Epithelial cell of esophagus (primary cell): ENCODE results near the gene SSRP1.
"Not testable (repeated sequence)": the region's sequence is repeated elsewhere in the genome, so short reads cannot be mapped to it uniquely, and the experiment has no call there.

ENCODE experiments used
- DNase-seq: peaks from one replicate; pipeline ENCODE4 v3.0.0; 2010; ENCODE audit warnings: low read depth
- H3K4me3 ChIP-seq: 2 replicates; pipeline ENCODE4 v1.5.1; 2011; ENCODE audit warnings: mild to moderate bottlenecking, low read length, control low read depth
- CTCF ChIP-seq: IDR thresholded peaks from 2 replicates; pipeline ENCODE4 v1.5.1; 2011; ENCODE audit warnings: low read depth, mild to moderate bottlenecking, low read length, control low read depth, inconsistent platforms; ENCODE audit not compliant: insufficient read depth; ENCODE audit errors: missing control alignments

The SSRP1 gene

GRCh38 chr11:57299150-57299737 is 36.4 kb downstream of the SSRP1 start:
- no peak for DNase-seq
- no peak overlapping the region for H3K4me3 ChIP-seq
- TF ChIP-seq CTCF, result no peak

GRCh38 chr11:57297221-57297620 is 38.5 kb downstream of the SSRP1 start:
- no peak for DNase-seq
- TF ChIP-seq CTCF, result no peak
- no peak overlapping the region for H3K4me3 ChIP-seq

GRCh38 chr11:57296205-57296604 is 39.5 kb downstream of the SSRP1 start:
- peak; percentile 86 for DNase-seq
- H3K4me3 ChIP-seq, result not testable (repeated sequence)

GRCh38 chr11:57294225-57295131 is 41.2 kb downstream of the SSRP1 start:
- peak; percentile 58 for DNase-seq
- no peak overlapping the region for H3K4me3 ChIP-seq
- TF ChIP-seq CTCF, result no peak

GRCh38 chr11:57290288-57290687 is 45.4 kb downstream of the SSRP1 start:
- H3K4me3 ChIP-seq, result no peak overlapping the region
- no peak for TF ChIP-seq CTCF
- DNase-seq, result peak; percentile 61

- TF ChIP-seq CTCF, result no peak
- H3K4me3 ChIP-seq, result no peak overlapping the region
- DNase-seq, result peak; percentile 95
Measured at GRCh38 chr11:57288771-57289579, 46.7 kb downstream of the SSRP1 start.

GRCh38 chr11:57287884-57288283 is 47.8 kb downstream of the SSRP1 start:
- TF ChIP-seq CTCF, result no peak
- H3K4me3 ChIP-seq, result no peak overlapping the region
- DNase-seq, result no peak
